RWPE1 (cell line): Measurements from ENCODE around the gene TFCP2L1.
A peak's percentile ranks its signal among the peaks of the same experiment; 100 is the strongest.

ENCODE experiments used
- CTCF ChIA-PET: fragments of 350-600 bp; sonication (Branson Sonifier 250); formaldehyde crosslinking; extraction: SDS; loops from one replicate; lab custom pipeline; 2021; lab: Yijun Ruan, JAX
- POLR2A ChIA-PET: fragments of 400-600 bp; formaldehyde crosslinking; extraction: SDS; loops from one replicate; lab custom pipeline; 2020; ENCODE audit warnings: antibody characterized with exemption; ENCODE audit not compliant: low non-redundant PET; lab: Yijun Ruan, JAX
- DNase-seq: peaks from one replicate; pipeline ENCODE4 v3.0.0; 2012; ENCODE audit warnings: low spot score
- H3K27ac ChIP-seq: fragments of 450-650 bp; 2 replicates; pipeline ENCODE4 v1.5.1; 2017
- CTCF ChIP-seq: fragments of 450-650 bp; conservative IDR thresholded peaks from 2 replicates; pipeline ENCODE4 v1.5.1; 2017; ENCODE audit warnings: low read depth, mild to moderate bottlenecking

TFCP2L1 gene

GRCh38 chr2:121289271-121289670, 4.3 kb upstream of the TFCP2L1 start:
- DNase-seq = no peak
- POLR2A ChIA-PET = no interaction called here
- no peak for TF ChIP-seq CTCF
- CTCF ChIA-PET = interaction anchor here (0.6 to 1.3 kb wide), 2 partner anchors 194 to 205 kb away, joined by 3 to 4 read pairs; no protein-coding TSS in a partner anchor
- no peak overlapping the region for H3K27ac ChIP-seq

- no peak overlapping the region for H3K27ac ChIP-seq
- CTCF ChIA-PET = interaction anchor here (0.6 to 1.3 kb wide), 4 partner anchors 8 to 204 kb away, joined by 3 to 9 read pairs (median 4); no protein-coding TSS in a partner anchor
- DNase-seq = no peak
- TF ChIP-seq CTCF = no peak
- POLR2A ChIA-PET = no interaction called here
These were observed 3.6 kb upstream of the TFCP2L1 start for GRCh38 chr2:121288454-121289231.

- no peak for DNase-seq
- no peak for TF ChIP-seq CTCF
- no peak overlapping the region for H3K27ac ChIP-seq
- ChIA-PET POLR2A (no interaction called here), CTCF (interaction anchor here (0.6 to 1.3 kb wide), 3 partner anchors 9 to 197 kb away, joined by 3 to 9 read pairs (median 3); no protein-coding TSS in a partner anchor)
These were observed 3.0 kb upstream of the TFCP2L1 start for GRCh38 chr2:121287956-121288355.

- no peak overlapping the region for H3K27ac ChIP-seq
- ChIA-PET CTCF (interaction anchor here (0.6 to 1.3 kb wide), 3 partner anchors 10 to 196 kb away, joined by 3 to 9 read pairs (median 3); no protein-coding TSS in a partner anchor), POLR2A (no interaction called here)
- DNase-seq = no peak
- no peak for TF ChIP-seq CTCF
These were observed 2.3 kb upstream of the TFCP2L1 start for GRCh38 chr2:121287146-121287798.

GRCh38 chr2:121286506-121286905, 1.5 kb upstream of the TFCP2L1 start:
- H3K27ac ChIP-seq = peak overlapping the region; percentile 7; the same call in 1 of the 2 replicates
- TF ChIP-seq CTCF = no peak
- POLR2A ChIA-PET = no interaction called here
- CTCF ChIA-PET = no interaction called here
- no peak for DNase-seq

GRCh38 chr2:121285926-121286325, 924 bp upstream of the TFCP2L1 start:
- TF ChIP-seq CTCF = no peak
- CTCF ChIA-PET = no interaction called here
- H3K27ac ChIP-seq = peak overlapping the region; percentile 83
- POLR2A ChIA-PET = interaction anchor here (0.7 kb wide), 1 partner anchor 823 kb away, joined by 5 read pairs; no protein-coding TSS in a partner anchor
- DNase-seq = no peak
